ENCODE measurements around the gene TPO. TPM values are rescaled to one million over a fixed set of nuclear protein-coding genes. Genes with fewer than 3 reads are reported as not detected.
"Not testable (repeated sequence)": the region's sequence is repeated elsewhere in the genome, so short reads cannot be mapped to it uniquely, and the experiment has no call there.

The TPO gene
- polyA plus RNA-seq, 3 donors = not detected

GRCh38 chr2:1390118-1390517, 23.1 kb upstream of the TPO start:
- H3K27ac Mint-ChIP-seq; H3K9me3 ChIP-seq (replicated peaks in 1 of 2; ENCODE audit: control insufficient read depth in 1 of 2, insufficient read depth in 1 of 2, low read length in 2 of 2); H3K9ac ChIP-seq (ENCODE audit: insufficient read depth, low read length, poor library complexity, severe bottlenecking); H3K36me3 ChIP-seq (replicated peaks in 1 of 2; ENCODE audit: control insufficient read depth in 1 of 2, insufficient read depth in 2 of 2, low read length in 2 of 2); H3K4me3 ChIP-seq (replicated peaks in 1 of 3; ENCODE audit: low read depth in 2 of 3, low read length in 3 of 3); H3K4me2 ChIP-seq (replicated peaks; ENCODE audit: extremely low read depth, low read length, poor library complexity, severe bottlenecking); H3K79me2 ChIP-seq (ENCODE audit: insufficient read depth, low read length); H4K20me1 ChIP-seq (ENCODE audit: insufficient read depth, low read length); DNase-seq; H3K27me3 ChIP-seq (ENCODE audit: control insufficient read depth in 2 of 2, insufficient read depth in 2 of 2, low read length in 2 of 2); H3K4me3 Mint-ChIP-seq; H3K4me1 Mint-ChIP-seq; H3K4me1 ChIP-seq (ENCODE audit: control insufficient read depth in 1 of 2, insufficient read depth in 2 of 2, low read length in 2 of 2); intact Hi-C loops (cut with micrococcal nuclease); H3K27ac ChIP-seq (ENCODE audit: low read depth in 1 of 2, low read length in 2 of 2); H3K36me3 Mint-ChIP-seq; H2AFZ ChIP-seq (ENCODE audit: insufficient read depth, low read depth, low read length, poor library complexity, severe bottlenecking): not testable (repeated sequence)
- 92% methylated on average over 2 of the region's 6 CpGs for WGBS (ENCODE audit: insufficient coverage)
- Mint-ChIP-seq H3K27me3 (ENCODE audit: low read depth in 3 of 3) (peaks cover 6 to 11% (median 9%) of the 10 kb centered on the region in 3 donors), H3K9me3 (peaks cover 0 to 20% (median 4%) of the 10 kb centered on the region in 7 donors)

DNA sequence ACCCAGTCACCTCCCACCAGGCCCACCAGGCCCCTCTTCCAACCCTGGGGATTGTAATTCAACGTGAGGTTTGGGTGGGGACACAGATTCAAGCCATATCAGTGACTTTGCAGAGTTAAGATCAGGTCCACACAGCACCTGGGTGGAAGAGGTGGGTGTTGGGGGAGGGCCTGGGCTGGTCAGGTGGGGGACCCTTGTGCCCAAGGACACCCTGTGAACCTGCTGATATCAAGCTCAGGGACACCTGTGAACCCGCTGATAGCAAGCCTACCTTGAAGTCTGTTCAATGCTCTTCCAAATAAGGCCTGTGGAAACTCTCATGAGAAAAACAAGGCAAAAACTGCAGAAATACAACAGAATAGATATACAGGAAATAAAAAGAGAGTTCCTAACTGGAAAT, 19.9 kb upstream of the TPO start:
- H3K9me3 Mint-ChIP-seq = peaks cover 0 to 23% (median 3%) of the 10 kb centered on the region in 7 donors
- no peaks in the 10 kb centered on the region for H3K36me3 ChIP-seq (replicated peaks in 1 of 2; ENCODE audit: control insufficient read depth in 1 of 2, insufficient read depth in 2 of 2, low read length in 2 of 2)
- H3K4me1 ChIP-seq (ENCODE audit: control insufficient read depth in 1 of 2, insufficient read depth in 2 of 2, low read length in 2 of 2) = no peaks in the 10 kb centered on the region
- H3K4me1 Mint-ChIP-seq = no peaks in the 10 kb centered on the region
- no peaks in the 10 kb centered on the region for H3K79me2 ChIP-seq (ENCODE audit: insufficient read depth, low read length)
- no peaks in the 10 kb centered on the region for H3K9me3 ChIP-seq (replicated peaks in 1 of 2; ENCODE audit: control insufficient read depth in 1 of 2, insufficient read depth in 1 of 2, low read length in 2 of 2)
- H3K27me3 ChIP-seq (ENCODE audit: control insufficient read depth in 2 of 2, insufficient read depth in 2 of 2, low read length in 2 of 2) = no peaks in the 10 kb centered on the region
- H3K27me3 Mint-ChIP-seq (ENCODE audit: low read depth in 3 of 3) = peaks cover 9 to 14% (median 12%) of the 10 kb centered on the region in 3 donors
- no peaks in the 10 kb centered on the region for H3K36me3 Mint-ChIP-seq
- no peak overlapping the region for H3K4me3 Mint-ChIP-seq
- H3K4me3 ChIP-seq (replicated peaks in 1 of 3; ENCODE audit: low read depth in 2 of 3, low read length in 3 of 3) = no peak overlapping the region
- WGBS (ENCODE audit: insufficient coverage) = 100% methylated on average over 1 of the region's 2 CpGs
- no peak overlapping the region for H3K27ac Mint-ChIP-seq
- no peak overlapping the region for H2AFZ ChIP-seq (ENCODE audit: insufficient read depth, low read depth, low read length, poor library complexity, severe bottlenecking)
- H4K20me1 ChIP-seq (ENCODE audit: insufficient read depth, low read length) = no peaks in the 10 kb centered on the region
- TF ChIP-seq CTCF (IDR thresholded peaks at IDR 0.05) = no peak
- no peak overlapping the region for H3K9ac ChIP-seq (ENCODE audit: insufficient read depth, low read length, poor library complexity, severe bottlenecking)
- no peak overlapping the region for H3K4me2 ChIP-seq (replicated peaks; ENCODE audit: extremely low read depth, low read length, poor library complexity, severe bottlenecking)
- H3K27ac ChIP-seq (ENCODE audit: low read depth in 1 of 2, low read length in 2 of 2) = no peak overlapping the region
- intact Hi-C loops (cut with micrococcal nuclease) = no loop called here
- DNase-seq = no peak

Measured in CD14-positive monocyte (primary cell).